GM18867 (cell line): Measurements from ENCODE around the gene C2orf72.
"Not testable (repeated sequence)": the region's sequence is repeated elsewhere in the genome, so short reads cannot be mapped to it uniquely, and the experiment has no call there.

Experiments
- ATAC-seq: cut with Tn5 transposase; IDR thresholded peaks from one replicate; pipeline ENCODE4 v1.9.1; 2021; ENCODE audit warnings: mild to moderate bottlenecking, moderate library complexity; ENCODE audit not compliant: unreplicated experiment

The C2orf72 gene

DNA sequence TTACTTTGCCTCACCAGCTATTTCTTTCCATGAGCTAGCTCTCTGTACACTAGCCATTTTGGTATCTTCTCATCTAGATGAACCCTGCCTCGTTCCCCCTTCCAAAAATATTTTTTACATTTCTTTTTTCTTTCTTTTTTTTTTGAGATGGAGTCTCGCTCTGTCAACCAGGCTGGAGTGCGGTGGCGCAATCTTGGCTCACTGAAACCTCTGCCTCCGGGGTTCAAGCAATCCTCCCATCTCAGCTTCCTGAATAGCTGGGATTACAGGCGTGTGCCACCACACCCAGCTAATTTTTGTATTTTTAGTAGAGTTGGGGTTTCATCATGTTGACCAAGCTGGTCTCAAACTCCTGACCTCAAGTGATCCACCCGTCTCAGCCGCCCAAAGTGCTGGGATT lies 30.2 kb downstream of the C2orf72 start:
- ATAC-seq = not testable (repeated sequence)

DNA sequence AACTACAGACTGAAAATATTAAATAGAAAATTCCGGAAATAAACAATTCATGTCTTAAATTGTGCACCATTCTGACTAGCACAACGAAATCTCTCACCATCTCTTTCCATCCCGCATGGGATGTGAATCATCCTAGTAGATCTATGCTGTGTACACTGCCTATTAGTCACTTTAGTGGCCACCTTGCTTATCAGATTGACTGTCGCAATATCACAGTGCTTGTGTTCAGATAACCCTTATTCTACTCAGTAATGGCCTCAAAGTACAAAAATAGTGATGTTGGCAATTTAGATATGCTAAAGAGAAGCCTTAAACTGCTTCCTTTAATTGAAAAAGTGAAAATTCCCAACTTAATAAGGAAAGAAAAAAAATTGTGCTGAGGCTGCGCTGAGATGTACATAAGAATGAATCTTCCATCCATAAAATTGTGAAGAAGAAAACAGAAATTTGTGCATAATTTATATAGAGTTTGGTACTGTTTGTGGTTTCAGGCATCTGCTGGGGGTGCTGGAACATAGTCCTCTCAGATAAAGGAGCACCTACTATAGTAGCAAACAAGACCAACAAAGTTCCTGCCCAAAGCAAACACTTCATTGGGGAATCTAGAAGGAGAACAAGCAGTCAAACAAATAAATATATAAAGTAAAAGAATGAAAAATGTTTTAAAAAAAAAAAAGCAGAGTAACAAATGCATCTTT lies 31.4 kb downstream of the C2orf72 start:
- no peak for ATAC-seq

DNA sequence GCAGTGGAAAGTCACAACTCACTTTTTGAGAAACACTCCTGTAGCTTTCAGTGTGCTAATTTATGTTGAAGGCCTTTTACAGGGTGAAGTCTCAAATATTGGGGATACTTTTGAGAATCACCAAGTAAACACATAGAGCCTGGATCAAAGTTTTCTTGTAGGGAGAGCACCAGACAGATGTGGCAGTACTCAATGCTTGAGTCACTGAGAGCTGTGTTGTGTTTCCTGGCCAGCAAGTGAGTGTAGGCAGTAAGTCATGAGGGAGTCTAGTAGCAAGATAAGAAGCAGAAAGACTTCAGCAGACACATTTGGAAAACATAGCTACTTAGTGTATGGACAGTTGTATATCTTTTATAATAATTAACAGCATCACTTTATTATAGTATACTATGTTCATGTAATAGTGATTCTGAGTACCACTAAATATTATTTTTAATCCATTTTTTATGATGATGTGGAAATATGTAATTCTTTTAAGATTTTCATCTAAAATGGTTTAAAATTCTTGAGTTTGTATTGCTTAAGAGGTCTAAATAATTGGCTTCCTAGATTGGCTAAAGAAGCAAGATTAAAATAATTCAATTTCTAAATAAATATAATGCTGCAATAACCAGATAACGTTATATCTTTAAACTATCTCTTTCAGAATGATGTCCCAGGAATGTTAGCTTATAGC lies 32.2 kb downstream of the C2orf72 start:
- ATAC-seq = no peak

DNA sequence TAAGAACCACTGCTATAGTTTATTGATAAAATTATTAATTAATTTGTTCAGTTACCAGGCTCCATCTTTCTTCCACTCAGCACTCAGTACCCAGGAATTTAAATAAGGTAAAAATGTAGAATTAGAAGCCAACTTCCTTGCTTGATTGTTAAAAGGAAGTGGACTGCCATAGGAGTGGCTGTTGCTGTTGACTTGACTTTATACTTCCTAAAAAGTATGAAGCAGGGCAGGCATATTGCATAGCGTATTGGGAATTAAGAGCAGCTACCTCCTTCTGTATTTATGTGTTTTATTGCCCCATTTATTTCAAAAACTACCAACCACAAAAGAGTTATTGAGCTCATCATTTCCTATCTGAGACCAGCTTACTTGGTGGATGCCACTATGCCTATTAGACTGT lies 47.2 kb downstream of the C2orf72 start:
- ATAC-seq = no peak

DNA sequence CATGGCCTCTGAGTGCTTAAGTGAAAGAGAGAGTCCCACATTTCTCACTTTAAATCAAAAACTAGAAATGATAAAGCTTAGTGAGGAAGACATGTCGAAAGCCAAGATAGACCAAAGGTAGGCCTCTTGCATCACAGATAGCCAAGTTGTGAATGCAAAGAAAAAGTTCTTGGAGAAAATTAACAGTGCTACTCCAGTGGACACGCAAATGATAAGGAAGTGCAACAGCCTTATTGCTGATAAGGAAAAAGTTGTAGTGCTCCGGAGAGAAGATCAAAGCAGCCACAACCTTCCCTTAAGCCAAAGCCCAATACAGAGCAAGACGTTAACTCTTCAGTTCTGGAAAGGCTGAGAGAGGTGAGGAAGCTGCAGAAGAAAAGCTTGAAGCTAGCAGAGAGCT lies 51.4 kb downstream of the C2orf72 start:
- no peak for ATAC-seq

DNA sequence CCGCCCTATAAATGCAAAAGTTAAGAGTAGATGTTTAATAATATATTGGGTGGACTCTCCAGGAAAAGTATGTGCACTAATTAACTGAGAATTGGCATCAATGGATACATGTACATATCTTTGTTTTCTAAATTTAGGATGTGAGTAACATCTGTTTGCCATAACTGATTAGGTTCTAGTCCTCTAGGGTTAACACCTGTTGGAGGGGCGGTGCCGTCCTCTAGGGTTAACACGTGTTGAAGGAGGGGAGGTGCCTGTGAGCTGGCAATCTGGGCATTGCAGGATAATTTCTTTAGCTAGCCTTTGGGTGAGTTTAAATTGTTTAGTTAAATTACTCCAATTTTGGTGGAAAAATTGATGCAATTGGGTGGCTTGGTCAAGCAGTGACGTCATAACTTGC lies 56.6 kb downstream of the C2orf72 start:
- ATAC-seq = no peak

DNA sequence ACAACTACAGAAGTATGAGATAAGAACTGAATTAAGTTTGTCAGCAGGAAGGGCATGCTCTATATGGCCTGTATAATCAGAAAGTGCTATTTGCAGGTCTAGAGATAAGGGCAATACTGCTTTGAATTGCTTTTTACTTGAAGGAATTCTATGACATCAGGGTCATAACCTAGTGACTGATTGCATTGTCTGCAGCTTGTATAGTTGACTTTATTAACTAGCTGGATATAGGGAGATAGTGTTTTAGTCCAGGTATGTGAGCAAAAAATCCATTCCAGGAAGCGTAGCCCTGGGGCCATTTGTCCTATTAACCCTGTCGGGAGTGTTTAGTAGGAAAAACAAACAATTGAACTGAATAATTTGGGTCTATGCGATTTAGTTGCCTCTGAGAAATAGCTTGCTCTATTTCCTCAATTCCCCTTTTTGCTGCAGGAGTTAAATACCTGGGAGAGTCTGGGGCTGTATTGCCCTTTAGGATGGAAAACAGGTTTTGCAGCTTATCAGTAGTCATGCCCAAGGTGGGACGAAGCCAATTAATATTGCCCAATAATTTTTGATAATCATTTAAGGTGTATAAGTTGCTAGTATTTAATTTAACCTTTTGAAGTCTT lies 57.5 kb downstream of the C2orf72 start:
- no peak for ATAC-seq
